K562 (cell line): ENCODE data around the gene RCSD1. TPM values are rescaled to one million over a fixed set of nuclear protein-coding genes. Genes with fewer than 3 reads are reported as not detected.

Experiments
- ETV1 ChIP-seq: fragments of 450-650 bp; conservative IDR thresholded peaks from 2 replicates; pipeline ENCODE4 v1.6.1; 2016; ENCODE audit warnings: missing genetic modification characterization, control low read depth, low read depth, missing compliant biosample characterization
- FOSL1 ChIP-seq: fragments of 200-800 bp; sonication (Bioruptor generic); conservative IDR thresholded peaks from 2 replicates; pipeline ENCODE4 v1.6.1; 2016; ENCODE audit warnings: missing genetic modification characterization, missing compliant biosample characterization
- GABPA ChIP-seq: fragments of 200-800 bp; sonication (Bioruptor generic); conservative IDR thresholded peaks from 2 replicates; pipeline ENCODE4 v1.6.1; 2016; ENCODE audit warnings: low read depth, missing genetic modification characterization, missing compliant biosample characterization
- NFE2L1 ChIP-seq: fragments of 450-650 bp; IDR thresholded peaks from 2 replicates; pipeline ENCODE4 v1.6.1; 2016; ENCODE audit warnings: missing genetic modification characterization, low read depth, mild to moderate bottlenecking, missing compliant biosample characterization, moderate library complexity, borderline replicate concordance
- NFRKB ChIP-seq: fragments of 450-650 bp; IDR thresholded peaks from 2 replicates; pipeline ENCODE4 v1.6.1; 2016; ENCODE audit warnings: low read depth
- RBM39 ChIP-seq: fragments of 200-400 bp; formaldehyde crosslinking; optimal IDR thresholded peaks from 2 replicates; pipeline ENCODE3; 2018; ENCODE audit warnings: low read depth, low read length
- SIRT6 ChIP-seq: IDR thresholded peaks from one replicate; pipeline ENCODE4 v1.6.1; 2012; ENCODE audit warnings: low read depth, mild to moderate bottlenecking, control low read depth, inconsistent platforms, low read length, moderate library complexity
- ZNF174 ChIP-seq: fragments of 250-450 bp; sonication (Bioruptor Pico); IDR thresholded peaks from 2 replicates; pipeline ENCODE4 v1.4.0; 2020; ENCODE audit warnings: mild to moderate bottlenecking
- ZNF274 ChIP-seq: IDR thresholded peaks from 2 replicates; pipeline ENCODE4 v1.6.1; 2011; ENCODE audit warnings: low read depth, mild to moderate bottlenecking, low read length, moderate library complexity, borderline replicate concordance
- ZNF766 ChIP-seq: fragments of 200-800 bp; sonication (Bioruptor generic); conservative IDR thresholded peaks from 2 replicates; pipeline ENCODE4 v1.6.1; 2016; ENCODE audit warnings: missing genetic modification characterization, missing compliant biosample characterization
- ZNF79 ChIP-seq: fragments of 250-450 bp; sonication (Bioruptor Pico); IDR thresholded peaks from 2 replicates; pipeline ENCODE4 v1.4.0; 2020; ENCODE audit warnings: low read depth, mild to moderate bottlenecking, moderate library complexity
- ZSCAN32 ChIP-seq: fragments of 450-650 bp; formaldehyde crosslinking; IDR thresholded peaks from 2 replicates; pipeline ENCODE4 v1.4.0; 2020; ENCODE audit warnings: mild to moderate bottlenecking, moderate library complexity
- polyA plus RNA-seq, 8 experiments: library from polyadenylated mRNA; depleted of rRNA in 4 of 8; stranded (reverse) in 5 of 8; unstranded in 3 of 8; fragments of >200 nt; fragmentation: Nextera tagmentation in 2 of 8; fragmentation: Illumina TruSeq in 1 of 8; extraction: Ambion mirVana in 2 of 8; extraction: Trizol in 1 of 8; gene quantifications; 2 replicates each; pipeline versions ENCODE4 v1.2.1 to v1.2.3, GENCODE V29; 2011 to 2014; ENCODE audit warnings: inconsistent platforms in 1 of 8, missing spikeins in 1 of 8
- total RNA-seq, 7 experiments: library from RNA; depleted of rRNA in 6 of 7; stranded (reverse); fragments of >200 nt in 6 of 7; fragmentation: Illumina TruSeq in 2 of 7; extraction: Trizol in 2 of 7; gene quantifications; 2 replicates each; pipeline versions ENCODE4 v1.2.1 to v1.2.3, GENCODE V29; 2011 to 2021; ENCODE audit warnings: low replicate concordance in 1 of 7
- TF ChIP-seq, protein P1 (sequence below): fragments of 250-450 bp; sonication (Bioruptor Pico); IDR thresholded peaks from 2 replicates; pipeline ENCODE4 v1.5.0; 2021; ENCODE audit warnings: mild to moderate bottlenecking, borderline replicate concordance
- TF ChIP-seq, protein P2 (sequence below): fragments of 200-800 bp; sonication (Bioruptor generic); IDR thresholded peaks from 2 replicates; pipeline ENCODE4 v1.6.1; 2016; ENCODE audit warnings: missing genetic modification characterization, missing compliant biosample characterization
- TF ChIP-seq, protein P3 (sequence below): fragments of 450-650 bp; IDR thresholded peaks from 2 replicates; pipeline ENCODE4 v1.6.1; 2016; ENCODE audit warnings: missing biosample characterization, missing genetic modification characterization
- TF ChIP-seq, protein P4 (sequence below): fragments of 450-650 bp; conservative IDR thresholded peaks from 2 replicates; pipeline ENCODE4 v1.6.1; 2016; ENCODE audit warnings: missing genetic modification characterization, low read depth, mild to moderate bottlenecking, control low read depth, missing compliant biosample characterization

The RCSD1 gene
- total and polyA plus RNA-seq, 9 of the 15 experiments (the other 6 are each of a cell fraction or from before 2014, with no cell fraction given) = 7.8 to 69.8 (median 45.3) TPM

DNA sequence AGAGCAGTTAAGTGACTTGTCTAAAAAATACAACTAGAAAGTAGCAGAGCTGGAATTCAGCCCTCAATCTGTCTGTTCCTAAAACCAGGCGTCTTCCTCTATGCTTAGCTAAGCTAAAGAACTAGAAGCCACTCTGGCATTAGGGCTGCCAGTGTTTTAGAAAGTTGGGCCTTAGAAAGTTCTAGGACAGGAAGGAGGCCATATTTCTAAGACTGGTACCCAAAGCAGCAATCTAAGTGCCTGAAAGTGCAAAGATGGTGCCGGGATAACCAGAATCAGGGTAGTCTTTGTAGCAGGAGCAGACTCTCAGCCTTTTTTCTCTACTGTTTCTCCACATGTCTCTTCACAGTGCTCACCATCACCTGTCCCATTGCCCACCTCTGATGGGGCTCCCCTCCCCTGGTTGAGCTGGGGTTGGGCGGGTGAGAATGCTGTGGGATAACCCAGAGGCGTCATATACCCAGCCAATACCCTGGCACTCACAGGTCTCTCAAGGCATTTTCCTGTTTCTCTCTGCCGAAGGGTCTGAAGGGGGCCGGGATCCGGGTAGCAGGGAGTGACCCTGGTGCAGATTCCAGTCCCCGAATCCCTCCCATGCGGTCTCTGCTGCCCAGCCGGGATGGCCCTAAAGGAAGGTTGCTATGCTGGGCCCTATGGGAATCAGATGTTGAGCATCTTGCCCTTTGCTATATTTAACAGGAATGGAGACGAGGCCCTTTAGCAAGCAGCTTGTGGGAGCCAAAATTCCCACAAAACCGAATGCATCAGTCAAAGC is 1.1 kb upstream of the RCSD1 start (continued):
- TF ChIP-seq, protein P1, sequence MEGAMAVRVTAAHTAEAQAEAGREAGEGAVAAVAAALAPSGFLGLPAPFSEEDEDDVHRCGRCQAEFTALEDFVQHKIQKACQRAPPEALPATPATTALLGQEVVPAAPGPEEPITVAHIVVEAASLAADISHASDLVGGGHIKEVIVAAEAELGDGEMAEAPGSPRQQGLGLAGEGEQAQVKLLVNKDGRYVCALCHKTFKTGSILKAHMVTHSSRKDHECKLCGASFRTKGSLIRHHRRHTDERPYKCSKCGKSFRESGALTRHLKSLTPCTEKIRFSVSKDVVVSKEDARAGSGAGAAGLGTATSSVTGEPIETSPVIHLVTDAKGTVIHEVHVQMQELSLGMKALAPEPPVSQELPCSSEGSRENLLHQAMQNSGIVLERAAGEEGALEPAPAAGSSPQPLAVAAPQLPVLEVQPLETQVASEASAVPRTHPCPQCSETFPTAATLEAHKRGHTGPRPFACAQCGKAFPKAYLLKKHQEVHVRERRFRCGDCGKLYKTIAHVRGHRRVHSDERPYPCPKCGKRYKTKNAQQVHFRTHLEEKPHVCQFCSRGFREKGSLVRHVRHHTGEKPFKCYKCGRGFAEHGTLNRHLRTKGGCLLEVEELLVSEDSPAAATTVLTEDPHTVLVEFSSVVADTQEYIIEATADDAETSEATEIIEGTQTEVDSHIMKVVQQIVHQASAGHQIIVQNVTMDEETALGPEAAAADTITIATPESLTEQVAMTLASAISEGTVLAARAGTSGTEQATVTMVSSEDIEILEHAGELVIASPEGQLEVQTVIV (CRISPR knock-in tag) = 0 out of 2 replicates have a peak, but pooled peaks have one; percentile 24
- TF ChIP-seq ZNF174 (CRISPR knock-in tag) = no peak
- TF ChIP-seq, protein P2, sequence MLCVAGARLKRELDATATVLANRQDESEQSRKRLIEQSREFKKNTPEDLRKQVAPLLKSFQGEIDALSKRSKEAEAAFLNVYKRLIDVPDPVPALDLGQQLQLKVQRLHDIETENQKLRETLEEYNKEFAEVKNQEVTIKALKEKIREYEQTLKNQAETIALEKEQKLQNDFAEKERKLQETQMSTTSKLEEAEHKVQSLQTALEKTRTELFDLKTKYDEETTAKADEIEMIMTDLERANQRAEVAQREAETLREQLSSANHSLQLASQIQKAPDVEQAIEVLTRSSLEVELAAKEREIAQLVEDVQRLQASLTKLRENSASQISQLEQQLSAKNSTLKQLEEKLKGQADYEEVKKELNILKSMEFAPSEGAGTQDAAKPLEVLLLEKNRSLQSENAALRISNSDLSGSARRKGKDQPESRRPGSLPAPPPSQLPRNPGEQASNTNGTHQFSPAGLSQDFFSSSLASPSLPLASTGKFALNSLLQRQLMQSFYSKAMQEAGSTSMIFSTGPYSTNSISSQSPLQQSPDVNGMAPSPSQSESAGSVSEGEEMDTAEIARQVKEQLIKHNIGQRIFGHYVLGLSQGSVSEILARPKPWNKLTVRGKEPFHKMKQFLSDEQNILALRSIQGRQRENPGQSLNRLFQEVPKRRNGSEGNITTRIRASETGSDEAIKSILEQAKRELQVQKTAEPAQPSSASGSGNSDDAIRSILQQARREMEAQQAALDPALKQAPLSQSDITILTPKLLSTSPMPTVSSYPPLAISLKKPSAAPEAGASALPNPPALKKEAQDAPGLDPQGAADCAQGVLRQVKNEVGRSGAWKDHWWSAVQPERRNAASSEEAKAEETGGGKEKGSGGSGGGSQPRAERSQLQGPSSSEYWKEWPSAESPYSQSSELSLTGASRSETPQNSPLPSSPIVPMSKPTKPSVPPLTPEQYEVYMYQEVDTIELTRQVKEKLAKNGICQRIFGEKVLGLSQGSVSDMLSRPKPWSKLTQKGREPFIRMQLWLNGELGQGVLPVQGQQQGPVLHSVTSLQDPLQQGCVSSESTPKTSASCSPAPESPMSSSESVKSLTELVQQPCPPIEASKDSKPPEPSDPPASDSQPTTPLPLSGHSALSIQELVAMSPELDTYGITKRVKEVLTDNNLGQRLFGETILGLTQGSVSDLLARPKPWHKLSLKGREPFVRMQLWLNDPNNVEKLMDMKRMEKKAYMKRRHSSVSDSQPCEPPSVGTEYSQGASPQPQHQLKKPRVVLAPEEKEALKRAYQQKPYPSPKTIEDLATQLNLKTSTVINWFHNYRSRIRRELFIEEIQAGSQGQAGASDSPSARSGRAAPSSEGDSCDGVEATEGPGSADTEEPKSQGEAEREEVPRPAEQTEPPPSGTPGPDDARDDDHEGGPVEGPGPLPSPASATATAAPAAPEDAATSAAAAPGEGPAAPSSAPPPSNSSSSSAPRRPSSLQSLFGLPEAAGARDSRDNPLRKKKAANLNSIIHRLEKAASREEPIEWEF = 0 out of 2 replicates have a peak, but pooled peaks have one; percentile 57
- TF ChIP-seq ETV1 = 0 out of 2 replicates have a peak, but pooled peaks have one; percentile 16
- TF ChIP-seq, protein P3, sequence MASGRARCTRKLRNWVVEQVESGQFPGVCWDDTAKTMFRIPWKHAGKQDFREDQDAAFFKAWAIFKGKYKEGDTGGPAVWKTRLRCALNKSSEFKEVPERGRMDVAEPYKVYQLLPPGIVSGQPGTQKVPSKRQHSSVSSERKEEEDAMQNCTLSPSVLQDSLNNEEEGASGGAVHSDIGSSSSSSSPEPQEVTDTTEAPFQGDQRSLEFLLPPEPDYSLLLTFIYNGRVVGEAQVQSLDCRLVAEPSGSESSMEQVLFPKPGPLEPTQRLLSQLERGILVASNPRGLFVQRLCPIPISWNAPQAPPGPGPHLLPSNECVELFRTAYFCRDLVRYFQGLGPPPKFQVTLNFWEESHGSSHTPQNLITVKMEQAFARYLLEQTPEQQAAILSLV = no peak
- TF ChIP-seq NFE2L1 (tag) = peak; percentile 28; the same call in 1 of the 2 replicates
- TF ChIP-seq RBM39 = peak; percentile 60
- TF ChIP-seq NFRKB = peak; percentile 27; the same call in 1 of the 2 replicates
- no peak for TF ChIP-seq SIRT6
- TF ChIP-seq, protein P4, sequence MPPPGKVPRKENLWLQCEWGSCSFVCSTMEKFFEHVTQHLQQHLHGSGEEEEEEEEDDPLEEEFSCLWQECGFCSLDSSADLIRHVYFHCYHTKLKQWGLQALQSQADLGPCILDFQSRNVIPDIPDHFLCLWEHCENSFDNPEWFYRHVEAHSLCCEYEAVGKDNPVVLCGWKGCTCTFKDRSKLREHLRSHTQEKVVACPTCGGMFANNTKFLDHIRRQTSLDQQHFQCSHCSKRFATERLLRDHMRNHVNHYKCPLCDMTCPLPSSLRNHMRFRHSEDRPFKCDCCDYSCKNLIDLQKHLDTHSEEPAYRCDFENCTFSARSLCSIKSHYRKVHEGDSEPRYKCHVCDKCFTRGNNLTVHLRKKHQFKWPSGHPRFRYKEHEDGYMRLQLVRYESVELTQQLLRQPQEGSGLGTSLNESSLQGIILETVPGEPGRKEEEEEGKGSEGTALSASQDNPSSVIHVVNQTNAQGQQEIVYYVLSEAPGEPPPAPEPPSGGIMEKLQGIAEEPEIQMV (tag) = no peak
- no peak for TF ChIP-seq ZNF79 (CRISPR knock-in tag)
- TF ChIP-seq GABPA (tag) = no peak
- TF ChIP-seq ZNF274 = no peak
- no peak for TF ChIP-seq FOSL1
- no peak for TF ChIP-seq ZSCAN32 (CRISPR knock-in tag)
- 0 out of 2 replicates have a peak, but pooled peaks have one; percentile 47 for TF ChIP-seq ZNF766
